Activated effector memory CD4-positive, alpha-beta T cell treated with Interleukin-2 at 50 U/mL for 16 hours (primary cell): Measurements from ENCODE around the gene PRELID3B.
A peak's percentile ranks its signal among the peaks of the same experiment; 100 is the strongest.
"Not testable (repeated sequence)": the region's sequence is repeated elsewhere in the genome, so short reads cannot be mapped to it uniquely, and the experiment has no call there.

Experiments used
- DNase-seq: peaks from one replicate; pipeline ENCODE4 v3.0.0-alpha.2; 2020

PRELID3B gene

DNA sequence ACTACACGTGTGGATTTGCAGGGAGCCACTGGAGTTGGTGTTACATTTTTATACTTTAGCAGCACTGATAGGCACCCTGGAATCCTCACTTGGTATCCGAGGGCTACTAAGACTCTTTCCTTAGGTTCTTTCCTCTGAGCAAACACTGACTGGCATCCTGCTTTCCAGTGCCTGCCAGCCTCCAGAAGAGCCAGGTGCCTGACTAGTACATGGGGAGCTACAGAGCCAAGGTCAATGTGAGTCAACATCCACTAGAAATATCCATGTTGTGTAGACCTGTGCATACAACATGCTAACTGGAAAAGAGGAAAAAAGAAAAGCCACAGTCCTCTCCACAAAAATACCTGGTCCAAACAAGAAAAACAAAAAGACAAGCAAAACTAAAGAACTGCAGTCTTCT is 17.5 kb downstream of the PRELID3B start:
- DNase-seq, result no peak

GRCh38 chr20:59024111-59024530 is 18.5 kb downstream of the PRELID3B start:
- DNase-seq, result no peak

GRCh38 chr20:59023616-59024015 is 19.0 kb downstream of the PRELID3B start:
- no peak for DNase-seq

DNA sequence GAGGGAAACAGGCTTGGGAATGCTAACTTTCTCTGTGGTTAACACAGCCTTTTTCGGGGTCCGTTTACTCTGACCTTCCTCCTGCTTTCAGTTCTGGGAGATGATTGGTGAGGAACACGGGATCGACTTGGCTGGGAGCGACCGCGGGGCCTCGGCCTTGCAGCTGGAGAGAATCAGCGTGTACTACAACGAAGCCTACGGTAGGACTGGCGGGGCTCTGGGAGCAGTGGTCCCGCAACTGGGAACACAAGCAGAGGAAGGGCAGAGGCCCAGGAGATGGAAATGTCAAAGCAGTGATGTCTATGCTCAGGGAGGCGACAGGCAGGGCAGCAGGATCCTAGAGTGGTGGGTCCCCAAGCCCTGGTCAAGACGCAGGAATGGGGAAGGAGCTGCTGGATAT is 19.8 kb downstream of the PRELID3B start:
- no peak for DNase-seq

GRCh38 chr20:59020938-59021551 is 21.5 kb downstream of the PRELID3B start:
- DNase-seq, result no peak

DNA sequence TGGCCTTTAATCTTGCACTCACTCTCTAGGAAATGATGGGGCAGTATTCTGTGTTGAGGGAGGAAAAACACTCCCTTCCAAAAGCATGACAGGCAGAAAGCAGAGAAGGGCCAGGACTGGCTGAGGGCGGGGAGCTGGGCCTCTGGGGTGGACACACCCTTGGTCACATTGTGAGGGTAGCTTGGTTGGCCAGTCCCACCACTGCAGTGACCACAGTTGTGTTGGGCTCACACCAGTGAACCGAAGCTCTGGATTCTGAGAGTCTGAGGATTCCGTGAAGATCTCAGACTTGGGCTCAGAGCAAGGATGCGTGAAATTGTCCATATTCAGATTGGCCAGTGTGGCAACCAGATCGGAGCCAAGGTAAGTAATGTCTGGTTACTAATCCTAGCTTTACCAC is 23.4 kb downstream of the PRELID3B start, which contains the start of gene TUBB1:
TSS of gene TUBB1 (plus strand) at position 213 of the 400 bp plus-strand sequence. CDS start at position 307, 94 bp downstream.
- DNase-seq, result no peak

DNA sequence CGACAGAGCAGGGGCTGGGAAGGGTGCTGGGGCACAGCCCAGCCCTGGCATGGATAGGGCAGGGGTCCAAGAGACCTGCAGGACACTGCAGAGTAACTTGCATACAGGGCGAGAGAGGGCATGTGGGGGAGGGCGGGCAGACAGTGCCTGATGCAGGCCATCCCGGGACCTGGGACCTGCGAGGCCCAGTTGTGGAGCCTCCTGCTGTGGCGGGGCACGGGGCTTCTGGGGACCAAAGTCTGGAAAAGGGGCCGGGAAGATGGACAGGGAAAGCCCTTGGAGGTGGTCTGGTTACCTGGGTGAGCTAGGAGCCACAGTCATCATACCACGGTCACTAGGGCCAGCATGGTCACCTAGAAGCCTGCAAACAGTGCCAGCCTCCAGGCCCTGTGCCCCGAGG is 23.8 kb downstream of the PRELID3B start:
- DNase-seq, result no peak

DNA sequence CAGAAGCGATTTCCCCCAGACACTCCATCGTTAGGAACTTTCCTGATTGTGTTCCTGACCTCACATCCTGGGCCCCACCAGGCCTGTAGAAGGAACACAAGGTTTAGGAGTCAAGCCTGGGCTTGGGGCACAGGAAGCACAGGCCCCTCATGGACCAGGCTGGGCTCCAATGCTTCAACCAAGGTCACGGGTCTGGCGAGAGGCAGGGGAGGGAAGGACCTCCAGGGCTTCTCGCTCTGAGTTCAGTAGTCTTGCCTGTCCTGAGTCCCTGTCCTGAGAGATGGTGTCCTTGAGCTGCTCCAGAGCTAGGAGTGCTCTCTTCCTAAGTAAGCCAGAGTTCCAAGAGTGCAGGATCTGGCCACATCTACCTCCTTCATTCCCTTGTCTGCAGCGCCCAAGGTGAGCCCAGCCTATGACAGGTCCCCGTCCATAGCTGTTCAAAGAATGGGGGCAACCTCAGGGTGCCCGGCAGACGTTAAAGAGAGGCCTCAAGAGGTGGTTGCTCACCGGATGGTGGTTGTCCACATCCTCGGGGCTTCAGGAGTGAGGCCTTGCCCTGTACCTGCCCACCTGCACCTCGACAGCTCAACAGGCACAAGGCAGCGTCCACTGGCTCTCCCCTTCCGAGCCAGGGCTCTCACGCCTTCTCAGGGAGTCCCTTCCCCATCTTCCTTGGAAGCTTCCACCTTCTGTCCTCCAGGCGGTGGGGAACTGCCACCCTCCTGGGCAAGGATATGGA is 24.9 kb downstream of the PRELID3B start:
- no peak for DNase-seq

- DNase-seq, result no peak
Measured at GRCh38 chr20:59016795-59017492, 25.6 kb downstream of the PRELID3B start.

GRCh38 chr20:59015812-59016711 is 26.5 kb downstream of the PRELID3B start:
- no peak for DNase-seq

DNA sequence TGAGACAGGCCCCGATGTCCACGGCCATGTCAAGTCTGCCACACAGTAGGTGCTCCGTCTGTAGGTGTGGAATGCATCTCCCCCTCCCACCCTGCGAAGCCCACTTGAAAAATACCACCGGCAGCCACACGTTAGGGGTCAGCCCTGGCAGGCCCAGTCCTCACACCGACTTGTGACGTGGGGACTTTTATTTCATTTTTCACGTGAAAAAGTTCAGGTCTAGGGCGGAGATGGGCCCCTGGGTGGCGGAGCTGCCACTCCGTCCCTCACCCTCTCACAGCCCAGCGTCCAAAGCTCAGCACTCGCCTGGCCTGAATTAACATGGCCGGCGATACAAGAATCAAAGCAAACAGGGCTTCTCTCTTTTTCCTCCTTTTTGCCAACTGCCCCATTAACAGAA is 27.2 kb downstream of the PRELID3B start:
- no peak for DNase-seq

- DNase-seq, result no peak
Measured at GRCh38 chr20:59014680-59015389, 27.8 kb downstream of the PRELID3B start.

DNA sequence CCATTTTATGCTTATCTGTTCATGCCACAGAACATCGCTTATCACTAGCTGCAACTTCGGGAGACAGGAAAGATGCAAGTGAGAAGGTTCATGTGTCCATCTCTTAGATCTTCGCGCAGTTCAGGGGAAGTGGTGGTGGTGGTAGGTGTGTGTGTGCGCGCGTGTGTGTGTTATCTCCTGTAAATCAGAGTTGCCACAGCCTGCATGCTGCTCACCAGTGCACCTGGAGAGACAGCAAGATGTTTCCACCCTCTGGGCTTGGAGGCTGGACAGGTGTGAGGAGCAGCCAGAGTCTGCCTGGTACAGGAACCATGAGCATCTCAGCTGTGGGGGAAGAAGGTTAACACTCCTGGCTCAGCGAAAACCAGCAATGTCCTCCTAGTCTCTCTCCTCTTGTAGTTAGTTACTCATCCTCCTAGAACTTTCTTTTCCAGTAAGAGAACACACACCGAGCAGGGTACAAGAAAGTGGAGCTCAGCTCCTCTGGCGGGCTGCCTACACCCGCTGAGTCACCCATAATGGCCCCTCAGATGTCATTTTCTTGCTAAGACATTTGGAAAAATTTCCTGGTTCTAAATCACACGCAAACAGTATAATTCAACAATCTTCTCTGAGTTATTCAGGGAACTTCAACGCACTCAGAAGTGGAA is 28.5 kb downstream of the PRELID3B start:
- DNase-seq, result peak; percentile 20

- no peak for DNase-seq
Measured at GRCh38 chr20:59013031-59013951, 29.3 kb downstream of the PRELID3B start.

GRCh38 chr20:59011874-59012157 is 30.8 kb downstream of the PRELID3B start:
- not testable (repeated sequence) for DNase-seq

- DNase-seq, result no peak
Measured at GRCh38 chr20:59010995-59011873, 31.4 kb downstream of the PRELID3B start.

GRCh38 chr20:59010321-59010994 is 32.1 kb downstream of the PRELID3B start:
- no peak for DNase-seq

DNA sequence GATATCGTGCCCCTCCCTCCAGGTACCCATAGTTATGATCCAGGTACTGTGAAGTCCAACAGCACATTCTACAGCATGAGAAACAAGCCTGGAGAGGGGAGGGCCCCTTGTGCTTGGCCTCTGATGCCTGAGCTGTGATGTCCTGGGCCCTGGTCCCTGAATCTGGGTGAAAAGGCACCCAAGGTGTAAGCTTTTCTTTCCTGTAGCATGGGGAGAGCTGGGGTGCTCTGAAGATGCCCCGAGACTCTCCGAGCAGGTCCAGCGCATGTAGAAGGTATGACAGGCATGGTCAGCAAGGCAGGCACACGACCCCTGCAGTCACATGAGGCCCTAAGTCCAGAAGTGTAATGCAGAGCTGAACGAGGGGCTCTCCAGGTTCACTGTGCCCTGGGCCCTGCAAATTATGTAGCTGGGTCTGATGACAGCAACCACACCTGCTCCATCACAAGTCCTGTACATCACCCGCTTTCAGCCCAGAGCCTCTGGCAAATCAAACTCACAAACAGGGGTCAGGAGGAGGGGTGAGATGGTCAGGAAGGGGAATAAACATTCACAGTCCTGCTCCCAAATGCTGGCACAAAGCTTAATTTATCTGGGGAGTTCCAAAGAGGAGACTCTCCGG is 33.8 kb downstream of the PRELID3B start:
- no peak for DNase-seq
